Stimulated activated CD8-positive, alpha-beta memory T cell treated with anti-CD3 and anti-CD28 coated beads, Interleukin-4, amount 100 ng/mL, for 4 hours (primary cell): Measurements from ENCODE around the gene NUP62.
"Not testable (repeated sequence)": the region's sequence is repeated elsewhere in the genome, so short reads cannot be mapped to it uniquely, and the experiment has no call there.

Source experiments
- DNase-seq, 2 donors: peaks; one replicate each; pipeline ENCODE4 v3.0.0-alpha.2; 2020; ENCODE audit warnings: low read depth in 2 of 2, low spot score in 1 of 2

The NUP62 gene

GRCh38 chr19:49952479-49952836 lies 23.2 kb upstream of the NUP62 start:
- no peak for DNase-seq

DNA sequence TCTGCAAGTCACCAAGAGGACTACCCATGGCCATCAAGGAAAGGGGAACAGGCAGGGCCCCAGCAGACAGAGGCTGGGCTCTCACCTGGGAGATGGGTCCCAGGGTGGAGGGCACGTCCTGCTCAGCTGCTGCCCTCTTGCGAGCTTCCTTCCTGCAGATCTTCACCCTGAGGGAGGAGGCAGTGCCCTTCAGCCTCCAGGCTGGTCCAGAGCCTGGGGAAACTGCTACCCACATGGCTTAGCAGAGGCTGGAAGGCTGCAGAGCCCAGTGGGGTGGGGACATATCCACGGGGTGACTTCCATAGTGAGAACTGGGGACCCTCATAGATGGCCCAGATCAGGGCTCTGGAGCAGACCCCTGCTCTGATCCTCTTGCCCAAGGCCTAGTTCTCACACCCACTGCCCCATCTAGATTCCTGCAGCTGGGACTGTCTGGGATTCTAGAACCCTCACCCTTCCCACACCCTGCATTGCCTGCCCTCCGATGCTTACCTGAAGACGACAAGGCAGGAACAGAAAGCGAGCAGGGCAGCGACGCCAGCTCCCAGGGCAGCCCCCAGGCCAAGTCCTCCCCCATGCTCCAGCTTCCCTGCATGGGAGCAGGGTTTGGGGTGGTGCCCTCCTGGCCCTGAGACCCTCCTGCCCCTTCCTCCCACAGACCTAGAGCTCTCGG lies 22.6 kb upstream of the NUP62 start:
- DNase-seq: no peak

DNA sequence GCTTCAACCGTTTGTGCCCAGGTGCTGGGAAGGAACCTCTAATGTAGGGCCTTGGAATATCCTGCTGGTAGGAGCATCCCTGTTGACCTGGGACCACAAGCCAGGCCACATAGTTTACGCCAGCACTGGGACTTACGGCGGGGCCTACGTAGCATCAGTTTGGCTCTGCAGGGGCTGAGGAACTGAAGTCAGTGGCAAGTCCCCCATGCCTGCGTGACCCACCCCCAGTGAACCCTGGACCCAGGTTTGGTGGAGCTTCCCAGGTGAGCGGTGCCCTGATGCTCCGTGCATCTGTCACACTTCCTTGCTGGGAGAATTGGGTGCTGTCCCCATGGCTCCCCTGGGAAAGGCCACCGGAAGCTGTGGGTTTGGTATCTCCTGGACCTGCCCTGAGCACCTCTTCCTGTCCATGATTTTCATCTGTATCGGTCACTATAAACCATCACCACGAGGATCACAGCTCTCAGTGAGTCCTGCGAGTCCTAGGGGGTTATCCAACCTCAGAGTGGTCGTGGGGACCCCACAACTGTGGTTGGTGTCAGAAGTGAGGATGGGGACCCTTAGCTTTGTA lies 21.7 kb upstream of the NUP62 start:
- no peak for DNase-seq

- no peak for DNase-seq
Observed at GRCh38 chr19:49950590-49950948, 21.3 kb upstream of the NUP62 start.

- no peak for DNase-seq
Observed at GRCh38 chr19:49949742-49950589, 20.7 kb upstream of the NUP62 start.

DNA sequence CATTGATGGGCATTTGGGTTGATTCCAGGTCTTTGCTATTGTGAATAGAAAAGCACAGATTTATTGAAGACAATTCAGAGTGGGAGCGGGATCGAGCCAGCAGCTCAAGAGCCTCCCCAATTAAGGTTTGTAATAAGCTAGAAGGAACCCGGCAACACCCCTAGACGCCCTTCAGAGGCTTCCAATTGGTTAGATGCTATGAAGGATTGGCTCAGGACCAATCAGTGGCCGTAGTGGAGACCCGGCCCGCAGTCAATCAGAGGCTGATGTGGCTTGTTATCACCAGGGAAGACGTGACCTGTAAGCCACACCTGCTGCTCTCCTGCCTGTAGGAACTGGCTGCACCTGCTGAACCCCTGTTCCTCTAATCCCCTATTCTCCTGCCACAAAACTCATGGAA lies 17.1 kb upstream of the NUP62 start:
- DNase-seq: no peak

DNA sequence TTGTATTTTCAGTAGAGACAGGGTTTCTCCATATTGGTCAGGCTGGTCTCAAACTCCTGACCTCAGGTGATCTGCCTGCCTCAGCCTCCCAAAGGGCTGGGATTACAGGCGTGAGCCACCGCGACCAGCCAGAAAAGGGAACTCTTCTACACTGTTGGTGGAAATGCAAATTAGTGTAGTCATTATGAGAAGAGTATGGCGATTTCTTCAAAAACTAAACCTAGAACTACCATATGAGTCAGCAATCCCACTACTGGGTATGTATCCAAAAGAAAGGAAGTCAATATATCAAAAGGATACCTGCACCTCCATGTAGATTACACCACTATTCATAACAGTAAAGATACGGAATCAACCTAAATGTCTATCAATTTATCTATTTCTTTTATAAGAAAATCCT lies 15.3 kb upstream of the NUP62 start:
- DNase-seq: not testable (repeated sequence)

DNA sequence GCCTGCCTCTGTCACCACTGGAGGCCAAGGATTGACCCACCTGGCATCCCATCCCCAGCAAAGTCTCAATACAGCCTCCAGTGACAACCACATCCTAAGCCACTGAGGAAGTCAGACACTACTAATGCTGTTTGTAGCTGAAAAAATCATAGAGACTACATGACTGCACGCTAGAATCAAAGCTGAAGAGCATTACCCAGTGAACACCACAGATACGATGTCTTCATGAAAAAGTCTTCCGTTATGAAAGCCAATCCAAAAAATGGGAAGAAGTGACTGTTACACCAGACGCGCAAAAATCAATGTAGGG lies 11.1 kb upstream of the NUP62 start:
- no peak for DNase-seq

GRCh38 chr19:49939721-49940481 lies 10.6 kb upstream of the NUP62 start:
- DNase-seq: no peak

DNA sequence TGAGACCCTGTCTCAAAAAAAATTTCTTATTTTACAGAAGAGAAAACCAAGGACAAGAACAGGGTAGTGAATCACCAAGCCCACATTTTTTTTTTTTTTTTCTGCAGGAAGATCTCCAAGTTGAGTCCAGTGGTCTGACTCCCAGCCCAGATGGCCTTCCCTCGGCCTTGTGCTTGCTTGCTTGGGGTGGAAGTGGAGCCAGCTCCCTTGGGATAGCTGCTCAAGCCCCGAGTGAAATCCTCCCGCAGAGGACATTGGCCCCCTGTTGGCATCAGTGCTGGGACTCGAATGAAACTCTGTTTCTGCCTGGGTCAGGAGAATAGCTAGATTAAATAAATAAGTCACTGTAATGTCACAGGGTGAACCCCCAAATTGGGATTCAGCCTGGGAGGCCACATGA lies 9.4 kb upstream of the NUP62 start:
- DNase-seq: no peak

DNA sequence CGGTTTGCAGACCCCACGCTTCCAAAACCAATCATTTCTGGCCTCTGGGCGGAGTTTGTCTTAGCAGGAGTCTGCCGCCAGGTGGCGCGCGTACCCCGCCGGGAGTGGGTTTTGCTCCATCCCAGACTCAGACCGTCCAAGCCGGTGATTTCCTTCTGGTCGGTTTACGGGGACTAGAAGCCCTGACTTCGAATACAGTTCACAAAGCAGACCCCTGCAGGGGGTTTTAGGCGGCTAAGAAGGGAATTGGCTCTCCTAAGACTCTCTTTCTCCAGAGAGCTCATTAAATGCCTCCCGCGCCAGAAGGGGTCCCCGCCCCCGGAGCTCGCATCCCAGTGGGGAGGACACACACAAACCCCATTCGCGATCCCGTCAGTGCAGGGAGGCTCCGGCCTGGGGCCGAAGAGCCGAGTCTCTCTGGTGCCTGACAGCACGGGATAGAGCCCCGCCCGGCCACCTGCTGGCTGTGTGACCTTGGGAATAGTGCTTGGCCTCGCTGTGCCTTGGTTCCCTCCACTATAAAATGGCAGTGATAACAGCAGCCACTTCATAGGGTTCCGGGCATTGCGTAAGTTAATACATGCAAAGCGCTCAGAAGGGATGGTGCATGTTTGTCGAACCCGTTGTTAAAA lies 8.6 kb upstream of the NUP62 start:
- DNase-seq: peak; percentile 44 to 65

GRCh38 chr19:49936549-49936948 lies 7.2 kb upstream of the NUP62 start:
- no peak for DNase-seq

DNA sequence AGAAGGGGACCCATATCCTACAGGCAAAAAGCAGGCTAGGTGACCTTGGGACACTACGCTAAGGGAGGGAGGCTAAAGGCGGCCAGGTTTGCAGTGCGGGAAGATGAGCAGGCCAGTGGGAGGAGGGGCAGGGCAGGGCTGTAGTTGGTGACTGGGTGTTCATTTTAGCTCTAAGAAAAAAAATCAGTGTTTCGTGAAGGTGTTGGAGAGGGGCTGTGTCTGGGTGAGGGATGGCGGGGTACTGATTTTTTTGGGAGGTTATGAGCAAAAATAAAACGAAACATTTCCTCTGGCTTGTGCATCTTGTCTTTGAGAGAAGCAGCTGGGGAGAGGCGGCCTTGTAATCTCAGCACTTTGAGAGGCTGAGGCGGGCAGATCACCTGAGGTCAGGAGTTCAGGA lies 4.3 kb upstream of the NUP62 start:
- DNase-seq: no peak

- DNase-seq: no peak
Observed at GRCh38 chr19:49932731-49933131, 3.4 kb upstream of the NUP62 start.

GRCh38 chr19:49932041-49932451 lies 2.7 kb upstream of the NUP62 start:
- no peak for DNase-seq

DNA sequence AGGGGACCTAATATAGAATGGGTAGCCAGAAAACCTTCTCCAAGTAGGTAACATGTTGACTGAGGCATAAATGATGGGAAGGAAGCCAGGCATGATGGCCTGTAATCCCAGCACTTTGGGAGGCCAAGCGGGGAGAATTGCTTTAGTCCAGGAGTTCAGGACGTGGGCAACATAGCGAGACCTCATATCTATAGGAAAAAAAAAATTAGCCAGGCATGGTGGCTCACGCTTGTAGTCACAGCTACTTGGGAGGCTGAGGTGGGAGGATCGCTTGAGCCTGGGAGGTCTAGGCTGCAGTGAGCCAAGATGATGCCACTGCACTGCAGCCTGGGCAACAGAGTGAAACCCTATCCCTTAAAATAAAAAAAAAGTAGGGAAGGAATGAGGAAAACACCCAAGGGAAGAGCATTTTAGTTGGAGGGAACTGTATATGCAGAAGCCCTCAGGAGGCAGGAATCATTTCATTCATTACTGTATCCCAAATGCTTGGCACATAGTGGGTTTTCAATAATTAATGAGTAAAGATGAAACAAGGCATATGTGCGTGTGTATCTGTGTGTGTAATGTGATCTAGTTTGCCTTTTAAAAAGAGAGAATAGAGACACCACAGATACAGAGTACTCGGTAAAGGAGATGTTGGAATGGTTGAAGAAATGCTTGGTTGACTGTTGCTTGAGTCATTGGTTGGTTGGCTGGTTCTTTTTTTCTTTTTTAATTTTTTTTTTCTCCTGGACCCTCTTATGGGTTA lies 2.2 kb upstream of the NUP62 start:
- no peak for DNase-seq

- DNase-seq: no peak
Observed at GRCh38 chr19:49930483-49931011, 1.2 kb upstream of the NUP62 start.

DNA sequence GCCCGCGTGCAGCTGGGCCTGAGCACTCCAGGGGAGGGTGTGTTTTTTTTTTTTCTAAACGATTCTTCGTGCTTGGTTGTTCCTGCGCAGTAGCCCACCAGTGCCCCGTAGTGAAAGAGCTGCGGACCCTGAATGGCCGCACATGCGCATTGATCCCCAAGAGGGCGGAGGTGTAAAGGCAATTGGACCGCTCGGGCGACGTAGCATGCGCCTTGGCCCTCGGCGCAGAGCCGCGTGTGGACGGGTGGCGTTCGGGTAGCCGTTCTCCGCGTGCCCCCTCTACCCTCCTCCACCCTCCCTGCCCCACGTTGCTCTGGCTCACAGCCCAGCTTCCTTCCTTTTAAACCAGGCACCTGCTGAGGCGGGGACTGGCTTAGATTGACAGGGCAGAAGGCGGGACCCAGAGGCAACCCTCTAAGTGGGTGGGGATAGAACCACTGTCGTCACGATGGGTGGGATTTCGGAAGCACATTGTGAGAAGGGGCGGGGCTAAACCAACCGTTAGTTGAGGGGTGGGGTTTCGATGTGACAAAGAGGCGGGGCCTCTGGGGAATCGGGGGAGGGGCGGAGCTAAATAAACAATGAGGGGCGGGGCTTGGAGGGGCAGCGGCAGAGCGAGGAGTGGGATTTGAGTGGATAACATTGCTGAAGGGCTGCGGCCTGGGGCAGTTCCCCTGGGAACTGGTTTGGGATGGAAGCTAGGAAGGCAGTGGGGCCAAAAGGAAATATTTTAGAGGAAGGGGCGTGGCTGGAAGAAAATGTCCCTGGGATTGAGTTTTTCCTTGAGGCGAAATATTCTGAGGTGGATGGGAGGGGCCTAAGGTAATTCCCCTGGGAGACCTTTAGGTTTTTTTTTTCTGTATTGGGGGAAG lies 543 bp upstream of the NUP62 start:
- DNase-seq: peak; percentile 86 to 89

GRCh38 chr19:49927526-49928264 lies 1.6 kb downstream of the NUP62 start:
- no peak for DNase-seq
